DOHH2 (cell line): ENCODE measurements around the gene PPP1R13B.

ENCODE experiments used
- H3F3A ChIP-seq: fragments of 200-600 bp; sonication (generic), shearing (Covaris generic); 2 replicates; pipeline ENCODE4 v1.6.0; 2016; ENCODE audit warnings: antibody characterized with exemption, mild to moderate bottlenecking; ENCODE audit not compliant: control insufficient read depth, insufficient read depth
- H3K27ac ChIP-seq: fragments of 200-600 bp; sonication (generic); 2 replicates; pipeline ENCODE4 v1.5.1; 2014; ENCODE audit warnings: low read depth, mild to moderate bottlenecking, low read length, moderate library complexity
- H3K27me3 ChIP-seq: fragments of 200-600 bp; sonication (generic); 2 replicates; pipeline ENCODE4 v1.6.1; 2014; ENCODE audit warnings: mild to moderate bottlenecking, low read length, mixed read lengths; ENCODE audit not compliant: control insufficient read depth
- H3K36me3 ChIP-seq: fragments of 200-600 bp; sonication (generic); 2 replicates; pipeline ENCODE4 v1.6.1; 2014; ENCODE audit warnings: mild to moderate bottlenecking, low read length, moderate library complexity, mixed read lengths; ENCODE audit not compliant: control insufficient read depth
- H3K4me1 ChIP-seq: fragments of 200-600 bp; sonication (generic); 2 replicates; pipeline ENCODE4 v1.6.1; 2014; ENCODE audit warnings: mild to moderate bottlenecking, low read length, mixed read lengths; ENCODE audit not compliant: control insufficient read depth
- H3K4me2 ChIP-seq: fragments of 200-600 bp; sonication (generic); 2 replicates; pipeline ENCODE4 v1.6.0; 2014; ENCODE audit warnings: mild to moderate bottlenecking, low read length, moderate library complexity
- H3K4me3 ChIP-seq: fragments of 200-600 bp; sonication (generic); 2 replicates; pipeline ENCODE4 v1.5.1; 2014; ENCODE audit warnings: mild to moderate bottlenecking, low read length, mixed read lengths
- H3K79me2 ChIP-seq: fragments of 200-600 bp; sonication (generic); 2 replicates; pipeline ENCODE4 v1.6.1; 2014; ENCODE audit warnings: mild to moderate bottlenecking, low read length, mixed read lengths; ENCODE audit not compliant: control insufficient read depth
- H3K9me2 ChIP-seq: fragments of 200-600 bp; sonication (generic); replicated peaks from 2 replicates; pipeline ENCODE4 v1.6.1; 2014; ENCODE audit warnings: mild to moderate bottlenecking, low read length, mixed read lengths; ENCODE audit not compliant: control insufficient read depth
- H3K9me3 ChIP-seq: fragments of 200-600 bp; sonication (generic); 2 replicates; pipeline ENCODE4 v1.6.1; 2014; ENCODE audit warnings: antibody characterized with exemption, low read length, mixed read lengths; ENCODE audit not compliant: control insufficient read depth, insufficient read depth
- H4K20me1 ChIP-seq: fragments of 200-600 bp; sonication (generic); 2 replicates; pipeline ENCODE4 v1.6.0; 2014; ENCODE audit warnings: low read depth, mild to moderate bottlenecking, antibody characterized with exemption, low read length, moderate library complexity; ENCODE audit not compliant: control insufficient read depth, insufficient read depth
- CTCF ChIP-seq: fragments of 200-600 bp; sonication (generic); IDR thresholded peaks from one replicate; pipeline ENCODE4 v1.5.1; 2014; ENCODE audit warnings: antibody characterized with exemption, mild to moderate bottlenecking, low read depth, low read length; ENCODE audit not compliant: poor library complexity, severe bottlenecking
- EZH2phosphoT487 ChIP-seq: fragments of 200-600 bp; sonication (generic); IDR thresholded peaks from 2 replicates; pipeline ENCODE4 v1.6.1; 2017; ENCODE audit warnings: borderline replicate concordance, mild to moderate bottlenecking, antibody characterized with exemption, low read length, moderate library complexity, mixed read lengths

The PPP1R13B gene

GRCh38 chr14:103817595-103817994 is 29.8 kb downstream of the PPP1R13B start:
- Histone ChIP-seq H3K9me3 (no peaks in the 10 kb centered on the region), H3K27ac (no peak overlapping the region), H3K4me2 (no peak overlapping the region), H3K36me3 (no peaks in the 10 kb centered on the region), H3K79me2 (no peaks in the 10 kb centered on the region), H3K4me1 (peaks cover 14% of the 10 kb centered on the region), H4K20me1 (no peaks in the 10 kb centered on the region), H3K9me2 (no peaks in the 10 kb centered on the region), H3K27me3 (no peaks in the 10 kb centered on the region), H3F3A (no peaks in the 10 kb centered on the region), H3K4me3 (no peak overlapping the region)
- no peak for TF ChIP-seq CTCF
- TF ChIP-seq EZH2phosphoT487 = no peak

DNA sequence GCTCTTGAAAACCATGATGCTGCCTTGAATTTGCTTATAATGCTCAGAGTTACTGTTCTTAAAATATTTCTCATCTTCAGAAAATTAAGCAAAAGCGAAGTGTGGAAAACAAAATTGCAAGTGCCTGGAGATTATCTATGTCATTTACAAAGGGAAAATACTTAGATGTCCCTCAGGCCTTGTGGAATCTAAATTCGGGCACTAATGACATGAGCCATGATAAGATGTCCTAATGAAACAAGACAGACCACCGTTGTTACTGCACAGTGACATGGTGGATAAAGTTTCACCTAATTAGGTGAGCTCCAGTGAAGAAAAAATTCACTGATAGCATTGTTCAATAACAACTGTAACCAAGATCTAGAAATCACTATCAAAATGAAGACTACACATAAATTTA is 30.4 kb downstream of the PPP1R13B start:
- H3K4me3 ChIP-seq = no peak overlapping the region
- H3K9me2 ChIP-seq = no peaks in the 10 kb centered on the region
- H3K9me3 ChIP-seq = no peaks in the 10 kb centered on the region
- H3K27ac ChIP-seq = no peak overlapping the region
- no peaks in the 10 kb centered on the region for H4K20me1 ChIP-seq
- H3K36me3 ChIP-seq = no peaks in the 10 kb centered on the region
- TF ChIP-seq EZH2phosphoT487 (no peak), CTCF (no peak)
- peaks cover 14% of the 10 kb centered on the region for H3K4me1 ChIP-seq
- H3F3A ChIP-seq = no peaks in the 10 kb centered on the region
- no peaks in the 10 kb centered on the region for H3K79me2 ChIP-seq
- H3K4me2 ChIP-seq = no peak overlapping the region
- no peaks in the 10 kb centered on the region for H3K27me3 ChIP-seq

GRCh38 chr14:103815253-103815652 is 32.1 kb downstream of the PPP1R13B start:
- no peaks in the 10 kb centered on the region for H3F3A ChIP-seq
- no peaks in the 10 kb centered on the region for H3K9me2 ChIP-seq
- H3K27me3 ChIP-seq = no peaks in the 10 kb centered on the region
- no peaks in the 10 kb centered on the region for H4K20me1 ChIP-seq
- H3K4me3 ChIP-seq = no peak overlapping the region
- no peak overlapping the region for H3K4me2 ChIP-seq
- TF ChIP-seq CTCF = no peak
- TF ChIP-seq EZH2phosphoT487 = no peak
- H3K79me2 ChIP-seq = no peaks in the 10 kb centered on the region
- no peaks in the 10 kb centered on the region for H3K36me3 ChIP-seq
- peaks cover 10% of the 10 kb centered on the region for H3K4me1 ChIP-seq
- H3K9me3 ChIP-seq = no peaks in the 10 kb centered on the region
- H3K27ac ChIP-seq = no peak overlapping the region

GRCh38 chr14:103811189-103811588 is 36.2 kb downstream of the PPP1R13B start:
- Histone ChIP-seq H3F3A (no peaks in the 10 kb centered on the region), H3K4me1 (peaks cover 11% of the 10 kb centered on the region), H3K79me2 (no peaks in the 10 kb centered on the region), H3K36me3 (no peaks in the 10 kb centered on the region), H4K20me1 (no peaks in the 10 kb centered on the region), H3K27ac (no peak overlapping the region), H3K4me2 (no peak overlapping the region), H3K9me2 (no peaks in the 10 kb centered on the region), H3K4me3 (no peak overlapping the region), H3K27me3 (no peaks in the 10 kb centered on the region), H3K9me3 (no peaks in the 10 kb centered on the region)
- TF ChIP-seq EZH2phosphoT487 = no peak
- no peak for TF ChIP-seq CTCF
